ENCODE results near the gene CDH4. TPM values are rescaled to one million over a fixed set of nuclear protein-coding genes. Genes with fewer than 3 reads are reported as not detected.
A peak's percentile ranks its signal among the peaks of the same experiment; 100 is the strongest.

CDH4 gene
- total and polyA plus RNA-seq, 2 of the 8 experiments (the other 6 are each of a cell fraction or from before 2014, with no cell fraction given), result 4.3 to 7.9 TPM

- Histone ChIP-seq H3K18ac (ENCODE audit: extremely low read depth, low read length) (no peak overlapping the region), H2BK12ac (ENCODE audit: low read depth, low read length) (no peak overlapping the region), H3K79me2 (ENCODE audit: control insufficient read depth in 1 of 2, insufficient read depth in 2 of 2, low read length in 2 of 2) (no peaks in the 10 kb centered on the region), H3K56ac (replicated peaks; ENCODE audit: insufficient read length, low read depth, low read length) (no peak overlapping the region), H4K5ac (ENCODE audit: insufficient read length, low read depth, low read length) (no peak overlapping the region), H2BK15ac (ENCODE audit: low read length) (no peak overlapping the region), H4K20me1 (replicated peaks in 1 of 2; ENCODE audit: control insufficient read depth in 1 of 2, insufficient read depth in 2 of 2, low read length in 2 of 2) (peaks cover 0 to 3% of the 10 kb centered on the region in 2 experiments), H3K4me3 (ENCODE audit: extremely low read depth in 1 of 4, insufficient read depth in 2 of 4, low read depth in 3 of 4, low read length in 4 of 4) (no peak overlapping the region), H3K9ac (replicated peaks in 1 of 4; ENCODE audit: extremely low read depth in 1 of 4, low read depth in 3 of 4, low read length in 3 of 4) (peak overlapping the region in 1 of 4 experiments; percentile 13; a peak in 1 of 7 replicates), H2BK20ac (ENCODE audit: low read length) (no peak overlapping the region), H3K23ac (ENCODE audit: insufficient read length) (no peak overlapping the region), H3K27ac (ENCODE audit: low read depth, low read length) (no peak overlapping the region), H3K36me3 (ENCODE audit: control insufficient read depth in 2 of 4, insufficient read depth in 4 of 4, low read length in 3 of 4) (no peaks in the 10 kb centered on the region; a peak in 1 of 8 replicates), H2AFZ (ENCODE audit: low read length) (no peak overlapping the region), H3K9me3 (ENCODE audit: insufficient read depth in 2 of 2, low read depth in 1 of 2, low read length in 1 of 2) (no peaks in the 10 kb centered on the region; a peak in 1 of 4 replicates), H3K23me2 (ENCODE audit: low read depth, low read length) (no peaks in the 10 kb centered on the region), H4K8ac (ENCODE audit: extremely low read depth, insufficient read depth, low read length) (no peak overlapping the region; the same call in 1 of the 2 replicates), H4K91ac (replicated peaks; ENCODE audit: insufficient read length, low read length) (no peak overlapping the region), H3K4ac (replicated peaks; ENCODE audit: insufficient read length, low read depth, low read length) (no peak overlapping the region), H3K4me2 (ENCODE audit: insufficient read depth in 1 of 2, low read depth in 2 of 2, low read length in 2 of 2) (no peak overlapping the region), H3K14ac (ENCODE audit: insufficient read length) (no peak overlapping the region), H3K4me1 (replicated peaks in 1 of 4; ENCODE audit: control insufficient read depth in 3 of 4, insufficient read depth in 4 of 4, low read length in 3 of 4) (peaks cover 0 to 27% (median 8%) of the 10 kb centered on the region in 4 experiments; a peak in 5 of 7 replicates), H2BK120ac (replicated peaks; ENCODE audit: low read depth, low read length) (no peak overlapping the region), H2BK5ac (ENCODE audit: low read depth, low read length) (no peak overlapping the region), H2AK5ac (ENCODE audit: low read depth, low read length) (peak overlapping the region; percentile 57; the same call in 1 of the 2 replicates), H3K79me1 (ENCODE audit: low read depth, low read length) (no peaks in the 10 kb centered on the region), H3K27me3 (replicated peaks in 1 of 4; ENCODE audit: control insufficient read depth in 3 of 4, extremely low read depth in 1 of 4, insufficient read depth in 3 of 4, low read length in 3 of 4) (no peaks in the 10 kb centered on the region)
- CTCF ChIA-PET (ENCODE audit: partially characterized antibody), result interaction anchor here (0.8 to 1.0 kb wide), 2 partner anchors 21 to 64 kb away, joined by 3 to 4 read pairs; no protein-coding TSS in a partner anchor
- FAIRE-seq (no peak), DNase-seq (ENCODE audit: low read depth in 1 of 2, low spot score in 2 of 2) (peak in 1 of 2 experiments; percentile 45)
- POLR2A ChIA-PET (ENCODE audit: partially characterized antibody), result interaction anchor here (0.6 to 0.7 kb wide), 2 partner anchors 19 to 281 kb away, joined by 3 read pairs; no protein-coding TSS in a partner anchor
- WGBS, 2 experiments (ENCODE audit: extremely low coverage in 1 of 2, insufficient coverage in 1 of 2, insufficient read length in 1 of 2, insufficient replicate concordance in 2 of 2, low coverage in 1 of 2, low lambda C conversion rate in 2 of 2, missing lambda C conversion rate in 1 of 2), result 91% methylated on average over 35 of the region's 38 CpGs; no CpG with 5 or more reads in 1 of the 2 experiments
- no peak for TF ChIP-seq MAFK (IDR thresholded peaks at IDR 0.05; ENCODE audit: low read depth, low read length)
Measured at GRCh38 chr20:61932711-61933480, 680.8 kb downstream of the CDH4 start.

Data from H1 (cell line).